ENCODE measurements around the gene CCKAR.

GRCh38 chr4:26441771-26442170 lies 48.5 kb downstream of the CCKAR start:
- TF ChIP-seq CTCF (IDR thresholded peaks at IDR 0.05) (no peak), POLR2A (IDR thresholded peaks at IDR 0.05; ENCODE audit: low read depth) (no peak)

Data from esophagus muscularis mucosa (tissue), 3 donors.